Activated CD8-positive, alpha-beta memory T cell treated with anti-CD3 and anti-CD28 coated beads for 24 hours (primary cell): ENCODE measurements around the gene UGT1A8.
A peak's percentile ranks its signal among the peaks of the same experiment; 100 is the strongest.

ENCODE experiments used
- DNase-seq: peaks from one replicate; pipeline ENCODE4 v3.0.0-alpha.2; 2020

The UGT1A8 gene

DNA sequence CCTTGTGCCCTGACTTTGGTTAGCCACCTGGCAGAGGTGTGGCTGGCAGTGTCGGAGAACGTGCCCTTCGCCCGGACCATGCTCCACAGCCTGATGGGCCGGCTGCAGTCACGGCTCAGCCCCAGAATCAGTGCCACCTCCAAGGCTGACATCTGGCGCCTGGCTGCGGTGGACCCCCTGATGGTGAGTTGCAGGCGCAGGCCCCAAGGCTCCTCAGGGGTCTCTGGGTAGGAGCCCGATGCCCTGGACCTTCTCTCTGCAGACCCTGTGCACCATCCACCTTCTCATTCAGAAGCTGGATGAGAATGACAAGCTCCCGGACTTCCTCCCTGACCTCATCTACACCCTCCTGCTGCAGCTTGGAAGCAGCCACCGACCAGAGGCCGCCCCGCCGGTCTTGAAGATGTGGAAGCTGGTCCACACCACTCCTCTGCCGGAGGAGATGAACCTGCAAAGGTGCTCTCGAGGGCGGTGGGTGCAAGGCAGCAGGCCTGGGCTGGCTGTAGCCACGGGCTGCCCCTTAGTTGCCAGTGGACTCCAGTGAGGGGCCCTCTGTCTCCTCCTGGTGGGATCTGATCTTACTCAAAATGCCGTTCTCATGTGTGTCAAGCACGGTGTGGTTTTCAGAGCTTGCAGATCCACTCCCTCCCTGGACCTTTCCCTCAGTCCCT, 204.8 kb downstream of the UGT1A8 start:
- peak; percentile 46 for DNase-seq
